Gastroesophageal sphincter (tissue), 4 donors: ENCODE measurements around the gene ERCC6L2. TPM values are rescaled to one million over a fixed set of nuclear protein-coding genes. Genes with fewer than 3 reads are reported as not detected.

Experiments used
- ATAC-seq: fragments of 150-250 bp; one replicate; pipeline ENCODE4 v1.9.1; 2016; ENCODE audit warnings: mild to moderate bottlenecking, moderate library complexity
- H3K27ac ChIP-seq, 4 donors: fragments of 200-600 bp; sonication (generic) in 3 of 4; 1 replicate in 3 of 4; 2 replicates in 1 of 4; pipeline ENCODE4 v1.5.1; 2016 to 2019
- H3K27me3 ChIP-seq: fragments of 200-600 bp; sonication (generic); one replicate; pipeline ENCODE4 v1.5.1; 2019
- H3K36me3 ChIP-seq, 2 donors: fragments of 200-600 bp; sonication (generic); one replicate each; pipeline ENCODE4 v1.5.1; 2019; ENCODE audit warnings: control low read depth in 1 of 2
- H3K4me1 ChIP-seq, 3 donors: fragments of 200-600 bp; sonication (generic); 1 replicate in 2 of 3; 2 replicates in 1 of 3; pipeline ENCODE4 v1.5.1; 2016 to 2019; ENCODE audit warnings: control low read depth in 2 of 3
- H3K4me3 ChIP-seq, 2 donors: fragments of 200-600 bp; sonication (generic); one replicate each; pipeline ENCODE4 v1.5.1; 2019; ENCODE audit warnings: mild to moderate bottlenecking in 1 of 2, moderate library complexity in 1 of 2
- H3K9me3 ChIP-seq, 3 donors: fragments of 200-600 bp; sonication (generic); one replicate each; pipeline ENCODE4 v1.5.1; 2017 to 2019; ENCODE audit warnings: control low read depth in 2 of 3
- CTCF ChIP-seq, 4 experiments: fragments of 200-600 bp in 2 of 4; fragments of 450-650 bp in 2 of 4; sonication (generic) in 1 of 4; IDR thresholded peaks; one replicate each; pipeline ENCODE4 v1.5.1; 2017 to 2019; ENCODE audit warnings: antibody characterized with exemption in 4 of 4, mild to moderate bottlenecking in 2 of 4, moderate library complexity in 2 of 4
- EP300 ChIP-seq: sonication (generic); formaldehyde crosslinking; IDR thresholded peaks from one replicate; pipeline ENCODE4 v1.6.1; 2017; ENCODE audit warnings: antibody characterized with exemption, mild to moderate bottlenecking
- POLR2A ChIP-seq, 2 donors: fragments of 450-650 bp; IDR thresholded peaks; one replicate each; pipeline ENCODE4 v1.6.1; 2017; ENCODE audit warnings: antibody characterized with exemption in 2 of 2, mild to moderate bottlenecking in 2 of 2, moderate library complexity in 1 of 2
- POLR2AphosphoS5 ChIP-seq: sonication (generic); formaldehyde crosslinking; IDR thresholded peaks from one replicate; pipeline ENCODE4 v1.6.1; 2017; ENCODE audit warnings: antibody characterized with exemption
- WGBS, 2 donors: methylation state at CpG; one replicate each; pipeline ENCODE4 v1.1.5; 2018; ENCODE audit warnings: low coverage in 1 of 2; 5-methylcytosine and 5-hydroxymethylcytosine counted together
- total RNA-seq, 4 donors: library from RNA; depleted of rRNA; stranded (reverse); fragments of >200 nt; gene quantifications; one replicate each; pipeline ENCODE4 v1.1.0, GENCODE V29; 2016

Gene ERCC6L2
- total RNA-seq, 4 donors from 2014 or later: 70.0 to 137 (median 113) TPM

GRCh38 chr9:95940265-95940664, 64.8 kb downstream of the ERCC6L2 start:
- H3K9me3 ChIP-seq: no peaks in the 10 kb centered on the region
- no peaks in the 10 kb centered on the region for H3K27me3 ChIP-seq
- no peaks in the 10 kb centered on the region for H3K4me1 ChIP-seq
- no peak overlapping the region for H3K27ac ChIP-seq
- no peak for ATAC-seq
- 67 to 91% methylated on average over 2 of the region's 2 CpGs for WGBS, 2 donors
- H3K36me3 ChIP-seq: peaks cover 3 to 90% of the 10 kb centered on the region in 2 donors
- TF ChIP-seq POLR2A (IDR thresholded peaks at IDR 0.05): no peak
- TF ChIP-seq CTCF (IDR thresholded peaks at IDR 0.05): no peak
- TF ChIP-seq POLR2AphosphoS5: no peak
- no peak overlapping the region for H3K4me3 ChIP-seq

GRCh38 chr9:95942016-95942415, 66.5 kb downstream of the ERCC6L2 start:
- Histone ChIP-seq H3K27me3 (no peaks in the 10 kb centered on the region), H3K9me3 (no peaks in the 10 kb centered on the region), H3K27ac (no peak overlapping the region), H3K36me3 (peaks cover 3 to 90% of the 10 kb centered on the region in 2 donors), H3K4me1 (no peaks in the 10 kb centered on the region), H3K4me3 (no peak overlapping the region)
- no peak for TF ChIP-seq CTCF (IDR thresholded peaks at IDR 0.05)
- no peak for TF ChIP-seq POLR2A (IDR thresholded peaks at IDR 0.05)
- TF ChIP-seq EP300: no peak
- TF ChIP-seq POLR2AphosphoS5: no peak
- ATAC-seq: no peak
- 75 to 76% methylated on average over 4 of the region's 4 CpGs for WGBS, 2 donors

- 73% methylated on average over 1 of the region's 1 CpG; no CpG with 5 or more reads in 1 of the 2 donors for WGBS, 2 donors
- ATAC-seq: no peak
- TF ChIP-seq POLR2AphosphoS5 (no peak), CTCF (IDR thresholded peaks at IDR 0.05) (no peak), EP300 (no peak), POLR2A (IDR thresholded peaks at IDR 0.05) (no peak)
- Histone ChIP-seq H3K36me3 (peaks cover 5 to 57% of the 10 kb centered on the region in 2 donors), H3K4me3 (no peak overlapping the region), H3K27me3 (no peaks in the 10 kb centered on the region), H3K27ac (no peak overlapping the region), H3K4me1 (no peaks in the 10 kb centered on the region), H3K9me3 (no peaks in the 10 kb centered on the region)
Measured at GRCh38 chr9:95947118-95947517, 71.6 kb downstream of the ERCC6L2 start.

- Histone ChIP-seq H3K36me3 (peaks cover 0 to 31% of the 10 kb centered on the region in 2 donors), H3K9me3 (peaks cover 0 to 6% (median 0%) of the 10 kb centered on the region in 3 donors), H3K4me3 (no peak overlapping the region), H3K27ac (no peak overlapping the region), H3K4me1 (no peaks in the 10 kb centered on the region), H3K27me3 (no peaks in the 10 kb centered on the region)
- TF ChIP-seq POLR2A (IDR thresholded peaks at IDR 0.05) (no peak), EP300 (no peak), POLR2AphosphoS5 (no peak), CTCF (IDR thresholded peaks at IDR 0.05) (no peak)
- ATAC-seq: no peak
- 91 to 97% methylated on average over 6 of the region's 6 CpGs for WGBS, 2 donors
Measured at GRCh38 chr9:95952471-95952870, 77.0 kb downstream of the ERCC6L2 start.

- TF ChIP-seq POLR2A (IDR thresholded peaks at IDR 0.05) (no peak), EP300 (no peak), POLR2AphosphoS5 (no peak), CTCF (IDR thresholded peaks at IDR 0.05) (no peak)
- H3K27ac ChIP-seq: no peak overlapping the region
- ATAC-seq: no peak
- WGBS, 2 donors: 90 to 94% methylated on average over 1 of the region's 1 CpG
- no peaks in the 10 kb centered on the region for H3K4me1 ChIP-seq
- H3K4me3 ChIP-seq: no peak overlapping the region
- peaks cover 0 to 26% of the 10 kb centered on the region in 2 donors for H3K36me3 ChIP-seq
- no peaks in the 10 kb centered on the region for H3K27me3 ChIP-seq
- H3K9me3 ChIP-seq: peaks cover 0 to 6% (median 0%) of the 10 kb centered on the region in 3 donors
Measured at GRCh38 chr9:95953986-95954385, 78.5 kb downstream of the ERCC6L2 start.
